IPS-20b (cell line): ENCODE measurements around the gene GPN1.
"Not testable (repeated sequence)": the region's sequence is repeated elsewhere in the genome, so short reads cannot be mapped to it uniquely, and the experiment has no call there.

ENCODE experiments used
- H3K27ac ChIP-seq: one replicate; pipeline ENCODE4 v1.5.1; 2013; ENCODE audit warnings: low read length
- H3K27me3 ChIP-seq: 2 replicates; pipeline ENCODE4 v1.6.1; 2013; ENCODE audit warnings: mild to moderate bottlenecking, low read length, inconsistent platforms; ENCODE audit not compliant: insufficient read depth
- H3K36me3 ChIP-seq: 2 replicates; pipeline ENCODE4 v1.6.1; 2013; ENCODE audit warnings: low read depth, mild to moderate bottlenecking, inconsistent platforms, low read length, moderate library complexity; ENCODE audit not compliant: insufficient read depth
- H3K4me1 ChIP-seq: 2 replicates; pipeline ENCODE4 v1.6.1; 2013; ENCODE audit warnings: mild to moderate bottlenecking, control low read depth, inconsistent platforms, low read length, moderate library complexity; ENCODE audit not compliant: insufficient read depth
- H3K4me3 ChIP-seq: 2 replicates; pipeline ENCODE4 v1.5.1; 2013; ENCODE audit warnings: mild to moderate bottlenecking, low read length, inconsistent platforms
- H3K9ac ChIP-seq: 2 replicates; pipeline ENCODE4 v1.6.1; 2013; ENCODE audit warnings: low read depth, mild to moderate bottlenecking, inconsistent platforms, low read length, moderate library complexity
- H3K9me3 ChIP-seq: 2 replicates; pipeline ENCODE4 v1.6.1; 2013; ENCODE audit warnings: mild to moderate bottlenecking, low read depth, low read length, inconsistent platforms; ENCODE audit not compliant: insufficient read depth

GPN1 gene

GRCh38 chr2:27630257-27630656 is 1.4 kb downstream of the GPN1 start:
- H3K9ac ChIP-seq, H3K27me3 ChIP-seq, H3K4me3 ChIP-seq, H3K4me1 ChIP-seq, H3K27ac ChIP-seq, H3K9me3 ChIP-seq: not testable (repeated sequence)
- peaks cover 51% of the 10 kb centered on the region for H3K36me3 ChIP-seq

GRCh38 chr2:27634291-27634690 is 5.4 kb downstream of the GPN1 start:
- Histone ChIP-seq H3K4me3 (no peak overlapping the region), H3K27ac (no peak overlapping the region), H3K36me3 (peaks cover 86% of the 10 kb centered on the region)

GRCh38 chr2:27636766-27637165 is 7.9 kb downstream of the GPN1 start:
- H3K27me3 ChIP-seq: no peaks in the 10 kb centered on the region
- no peaks in the 10 kb centered on the region for H3K9me3 ChIP-seq
- no peaks in the 10 kb centered on the region for H3K4me1 ChIP-seq
- no peak overlapping the region for H3K4me3 ChIP-seq
- no peak overlapping the region for H3K9ac ChIP-seq
- H3K27ac ChIP-seq: no peak overlapping the region
- peaks cover 94% of the 10 kb centered on the region for H3K36me3 ChIP-seq

More at GRCh38 chr2:27634291-27634690, 5.4 kb downstream of the GPN1 start:
- Histone ChIP-seq H3K4me1 (no peaks in the 10 kb centered on the region), H3K9me3 (no peaks in the 10 kb centered on the region), H3K27me3 (no peaks in the 10 kb centered on the region), H3K9ac (no peak overlapping the region)

- H3K4me3 ChIP-seq: no peak overlapping the region
- H3K9ac ChIP-seq: no peak overlapping the region
- no peaks in the 10 kb centered on the region for H3K4me1 ChIP-seq
- H3K36me3 ChIP-seq: peaks cover 91% of the 10 kb centered on the region
- H3K9me3 ChIP-seq: no peaks in the 10 kb centered on the region
- H3K27me3 ChIP-seq: no peaks in the 10 kb centered on the region
- no peak overlapping the region for H3K27ac ChIP-seq
Observed at GRCh38 chr2:27638037-27638637, 9.3 kb downstream of the GPN1 start.

GRCh38 chr2:27638709-27639108 is 9.9 kb downstream of the GPN1 start:
- no peak overlapping the region for H3K27ac ChIP-seq
- no peaks in the 10 kb centered on the region for H3K27me3 ChIP-seq
- no peaks in the 10 kb centered on the region for H3K9me3 ChIP-seq
- H3K4me1 ChIP-seq: no peaks in the 10 kb centered on the region
- peaks cover 90% of the 10 kb centered on the region for H3K36me3 ChIP-seq
- H3K9ac ChIP-seq: no peak overlapping the region
- no peak overlapping the region for H3K4me3 ChIP-seq

- no peak overlapping the region for H3K27ac ChIP-seq
Observed at GRCh38 chr2:27640722-27641245, 11.9 kb downstream of the GPN1 start.

GRCh38 chr2:27645197-27645596 is 16.3 kb downstream of the GPN1 start:
- Histone ChIP-seq H3K4me1 (no peaks in the 10 kb centered on the region), H3K4me3 (no peak overlapping the region), H3K27me3 (no peaks in the 10 kb centered on the region), H3K9me3 (no peaks in the 10 kb centered on the region), H3K36me3 (peaks cover 87% of the 10 kb centered on the region), H3K27ac (no peak overlapping the region), H3K9ac (no peak overlapping the region)

More at GRCh38 chr2:27640722-27641245, 11.9 kb downstream of the GPN1 start:
- Histone ChIP-seq H3K9ac (no peak overlapping the region), H3K9me3 (no peaks in the 10 kb centered on the region), H3K36me3 (peaks cover 86% of the 10 kb centered on the region), H3K27me3 (no peaks in the 10 kb centered on the region), H3K4me3 (no peak overlapping the region), H3K4me1 (no peaks in the 10 kb centered on the region)

GRCh38 chr2:27647289-27647688 is 18.4 kb downstream of the GPN1 start:
- Histone ChIP-seq H3K9ac (no peak overlapping the region), H3K4me3 (no peak overlapping the region), H3K27me3 (no peaks in the 10 kb centered on the region), H3K4me1 (no peaks in the 10 kb centered on the region), H3K27ac (no peak overlapping the region), H3K9me3 (no peaks in the 10 kb centered on the region), H3K36me3 (peaks cover 85% of the 10 kb centered on the region)

- Histone ChIP-seq H3K27ac (no peak overlapping the region), H3K36me3 (peaks cover 85% of the 10 kb centered on the region), H3K9me3 (no peaks in the 10 kb centered on the region), H3K9ac (no peak overlapping the region), H3K4me1 (no peaks in the 10 kb centered on the region), H3K4me3 (no peak overlapping the region), H3K27me3 (no peaks in the 10 kb centered on the region)
Observed at GRCh38 chr2:27647737-27648136, 18.9 kb downstream of the GPN1 start.

GRCh38 chr2:27651056-27651455 is 22.2 kb downstream of the GPN1 start:
- Histone ChIP-seq H3K36me3 (peaks cover 95% of the 10 kb centered on the region), H3K9ac (no peak overlapping the region), H3K27ac (no peak overlapping the region), H3K4me1 (no peaks in the 10 kb centered on the region; the same call in 1 of the 2 replicates), H3K4me3 (no peak overlapping the region), H3K27me3 (no peaks in the 10 kb centered on the region), H3K9me3 (no peaks in the 10 kb centered on the region)

GRCh38 chr2:27652341-27652740 is 23.5 kb downstream of the GPN1 start:
- no peaks in the 10 kb centered on the region; the same call in 1 of the 2 replicates for H3K4me1 ChIP-seq

GRCh38 chr2:27652790-27653189 is 23.9 kb downstream of the GPN1 start:
- Histone ChIP-seq H3K36me3 (peaks cover 95% of the 10 kb centered on the region), H3K27ac (no peak overlapping the region), H3K27me3 (no peaks in the 10 kb centered on the region), H3K4me1 (no peaks in the 10 kb centered on the region; the same call in 1 of the 2 replicates), H3K9ac (no peak overlapping the region), H3K4me3 (no peak overlapping the region), H3K9me3 (no peaks in the 10 kb centered on the region)

More at GRCh38 chr2:27652341-27652740, 23.5 kb downstream of the GPN1 start:
- H3K9ac ChIP-seq: no peak overlapping the region
- H3K36me3 ChIP-seq: peaks cover 95% of the 10 kb centered on the region
- no peaks in the 10 kb centered on the region for H3K9me3 ChIP-seq
- no peak overlapping the region for H3K27ac ChIP-seq
- no peak overlapping the region for H3K4me3 ChIP-seq
- no peaks in the 10 kb centered on the region for H3K27me3 ChIP-seq
